ENCODE data around the gene KCTD3. TPM values are rescaled to one million over a fixed set of nuclear protein-coding genes. Genes with fewer than 3 reads are reported as not detected.

The KCTD3 gene
- total and polyA plus RNA-seq, 2 of the 13 experiments (the other 11 are each of a cell fraction or from before 2014, with no cell fraction given): 49.8 to 68.1 TPM

DNA sequence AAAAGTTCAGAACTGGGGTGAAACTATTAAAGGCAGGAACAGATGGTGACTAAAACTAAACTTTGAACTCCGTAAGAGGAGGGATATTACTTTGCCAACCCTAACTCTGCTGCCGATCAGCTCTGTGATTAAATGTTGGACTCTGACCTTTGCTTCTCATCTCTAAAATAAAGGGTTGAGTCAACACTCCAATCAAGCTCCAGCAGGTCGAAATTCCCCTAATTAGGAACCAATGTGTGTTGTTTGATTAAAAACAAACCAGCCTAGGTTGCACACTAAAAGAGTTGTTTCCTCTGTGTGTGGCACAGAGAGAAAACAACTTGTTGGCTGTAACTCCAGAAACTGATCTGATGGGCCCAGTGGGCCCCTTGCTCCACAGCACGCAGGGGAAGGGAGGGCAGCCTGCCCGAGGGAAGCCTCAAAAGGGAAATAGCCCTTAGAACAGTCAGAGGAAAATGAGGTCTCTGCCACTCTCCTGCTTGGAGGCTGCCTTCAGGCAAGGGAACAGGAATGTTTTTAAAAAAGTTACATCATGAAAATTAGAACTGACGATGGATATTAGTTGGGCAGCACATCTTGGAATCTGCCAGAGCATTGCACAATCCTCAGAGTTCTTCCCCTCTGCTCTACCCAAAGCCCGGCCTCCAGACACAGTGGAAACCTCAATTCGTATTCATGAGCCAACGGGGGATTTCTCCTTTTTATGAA is 69.3 kb downstream of the KCTD3 start (continued):
- TF ChIP-seq, protein P1, sequence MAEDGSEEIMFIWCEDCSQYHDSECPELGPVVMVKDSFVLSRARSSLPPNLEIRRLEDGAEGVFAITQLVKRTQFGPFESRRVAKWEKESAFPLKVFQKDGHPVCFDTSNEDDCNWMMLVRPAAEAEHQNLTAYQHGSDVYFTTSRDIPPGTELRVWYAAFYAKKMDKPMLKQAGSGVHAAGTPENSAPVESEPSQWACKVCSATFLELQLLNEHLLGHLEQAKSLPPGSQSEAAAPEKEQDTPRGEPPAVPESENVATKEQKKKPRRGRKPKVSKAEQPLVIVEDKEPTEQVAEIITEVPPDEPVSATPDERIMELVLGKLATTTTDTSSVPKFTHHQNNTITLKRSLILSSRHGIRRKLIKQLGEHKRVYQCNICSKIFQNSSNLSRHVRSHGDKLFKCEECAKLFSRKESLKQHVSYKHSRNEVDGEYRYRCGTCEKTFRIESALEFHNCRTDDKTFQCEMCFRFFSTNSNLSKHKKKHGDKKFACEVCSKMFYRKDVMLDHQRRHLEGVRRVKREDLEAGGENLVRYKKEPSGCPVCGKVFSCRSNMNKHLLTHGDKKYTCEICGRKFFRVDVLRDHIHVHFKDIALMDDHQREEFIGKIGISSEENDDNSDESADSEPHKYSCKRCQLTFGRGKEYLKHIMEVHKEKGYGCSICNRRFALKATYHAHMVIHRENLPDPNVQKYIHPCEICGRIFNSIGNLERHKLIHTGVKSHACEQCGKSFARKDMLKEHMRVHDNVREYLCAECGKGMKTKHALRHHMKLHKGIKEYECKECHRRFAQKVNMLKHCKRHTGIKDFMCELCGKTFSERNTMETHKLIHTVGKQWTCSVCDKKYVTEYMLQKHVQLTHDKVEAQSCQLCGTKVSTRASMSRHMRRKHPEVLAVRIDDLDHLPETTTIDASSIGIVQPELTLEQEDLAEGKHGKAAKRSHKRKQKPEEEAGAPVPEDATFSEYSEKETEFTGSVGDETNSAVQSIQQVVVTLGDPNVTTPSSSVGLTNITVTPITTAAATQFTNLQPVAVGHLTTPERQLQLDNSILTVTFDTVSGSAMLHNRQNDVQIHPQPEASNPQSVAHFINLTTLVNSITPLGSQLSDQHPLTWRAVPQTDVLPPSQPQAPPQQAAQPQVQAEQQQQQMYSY (CRISPR knock-in tag; IDR thresholded peaks at IDR 0.05): no peak
- no peak for TF ChIP-seq TSC22D2 (CRISPR knock-in tag; IDR thresholded peaks at IDR 0.05; ENCODE audit: borderline replicate concordance)
- TF ChIP-seq HNF4G (IDR thresholded peaks at IDR 0.05; ENCODE audit: borderline replicate concordance, low read depth, low read length): 0 out of 2 replicates have a peak, but pooled peaks have one; percentile 30
- 0 out of 2 replicates have a peak, but pooled peaks have one; percentile 7 for TF ChIP-seq HNF4G (CRISPR knock-in tag; IDR thresholded peaks at IDR 0.05; ENCODE audit: borderline replicate concordance, low read depth)
- TF ChIP-seq, protein P2, sequence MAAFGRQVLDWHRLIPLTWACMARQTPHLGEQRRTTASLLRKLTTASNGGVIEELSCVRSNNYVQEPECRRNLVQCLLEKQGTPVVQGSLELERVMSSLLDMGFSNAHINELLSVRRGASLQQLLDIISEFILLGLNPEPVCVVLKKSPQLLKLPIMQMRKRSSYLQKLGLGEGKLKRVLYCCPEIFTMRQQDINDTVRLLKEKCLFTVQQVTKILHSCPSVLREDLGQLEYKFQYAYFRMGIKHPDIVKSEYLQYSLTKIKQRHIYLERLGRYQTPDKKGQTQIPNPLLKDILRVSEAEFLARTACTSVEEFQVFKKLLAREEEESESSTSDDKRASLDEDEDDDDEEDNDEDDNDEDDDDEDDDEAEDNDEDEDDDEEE (CRISPR knock-in tag; IDR thresholded peaks at IDR 0.05): no peak
- TF ChIP-seq, protein P3, sequence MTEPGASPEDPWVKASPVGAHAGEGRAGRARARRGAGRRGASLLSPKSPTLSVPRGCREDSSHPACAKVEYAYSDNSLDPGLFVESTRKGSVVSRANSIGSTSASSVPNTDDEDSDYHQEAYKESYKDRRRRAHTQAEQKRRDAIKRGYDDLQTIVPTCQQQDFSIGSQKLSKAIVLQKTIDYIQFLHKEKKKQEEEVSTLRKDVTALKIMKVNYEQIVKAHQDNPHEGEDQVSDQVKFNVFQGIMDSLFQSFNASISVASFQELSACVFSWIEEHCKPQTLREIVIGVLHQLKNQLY (CRISPR knock-in tag; IDR thresholded peaks at IDR 0.05): no peak
- TF ChIP-seq PHB2 (IDR thresholded peaks at IDR 0.05; ENCODE audit: partially characterized antibody): no peak
- peak; percentile 62 for TF ChIP-seq POLR2G (IDR thresholded peaks at IDR 0.05; ENCODE audit: low read depth, low read length)
- TF ChIP-seq, protein P4, sequence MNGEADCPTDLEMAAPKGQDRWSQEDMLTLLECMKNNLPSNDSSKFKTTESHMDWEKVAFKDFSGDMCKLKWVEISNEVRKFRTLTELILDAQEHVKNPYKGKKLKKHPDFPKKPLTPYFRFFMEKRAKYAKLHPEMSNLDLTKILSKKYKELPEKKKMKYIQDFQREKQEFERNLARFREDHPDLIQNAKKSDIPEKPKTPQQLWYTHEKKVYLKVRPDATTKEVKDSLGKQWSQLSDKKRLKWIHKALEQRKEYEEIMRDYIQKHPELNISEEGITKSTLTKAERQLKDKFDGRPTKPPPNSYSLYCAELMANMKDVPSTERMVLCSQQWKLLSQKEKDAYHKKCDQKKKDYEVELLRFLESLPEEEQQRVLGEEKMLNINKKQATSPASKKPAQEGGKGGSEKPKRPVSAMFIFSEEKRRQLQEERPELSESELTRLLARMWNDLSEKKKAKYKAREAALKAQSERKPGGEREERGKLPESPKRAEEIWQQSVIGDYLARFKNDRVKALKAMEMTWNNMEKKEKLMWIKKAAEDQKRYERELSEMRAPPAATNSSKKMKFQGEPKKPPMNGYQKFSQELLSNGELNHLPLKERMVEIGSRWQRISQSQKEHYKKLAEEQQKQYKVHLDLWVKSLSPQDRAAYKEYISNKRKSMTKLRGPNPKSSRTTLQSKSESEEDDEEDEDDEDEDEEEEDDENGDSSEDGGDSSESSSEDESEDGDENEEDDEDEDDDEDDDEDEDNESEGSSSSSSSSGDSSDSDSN (CRISPR knock-in tag; IDR thresholded peaks at IDR 0.05): no peak
- TF ChIP-seq SIX1 (CRISPR knock-in tag; IDR thresholded peaks at IDR 0.05; ENCODE audit: borderline replicate concordance): no peak
- no peak for TF ChIP-seq KLF12 (CRISPR knock-in tag; IDR thresholded peaks at IDR 0.05; ENCODE audit: borderline replicate concordance)
- no peak for TF ChIP-seq AGO2 (optimal IDR thresholded peaks at IDR 0.05; ENCODE audit: low read depth, low read length)
- TF ChIP-seq, protein P5, sequence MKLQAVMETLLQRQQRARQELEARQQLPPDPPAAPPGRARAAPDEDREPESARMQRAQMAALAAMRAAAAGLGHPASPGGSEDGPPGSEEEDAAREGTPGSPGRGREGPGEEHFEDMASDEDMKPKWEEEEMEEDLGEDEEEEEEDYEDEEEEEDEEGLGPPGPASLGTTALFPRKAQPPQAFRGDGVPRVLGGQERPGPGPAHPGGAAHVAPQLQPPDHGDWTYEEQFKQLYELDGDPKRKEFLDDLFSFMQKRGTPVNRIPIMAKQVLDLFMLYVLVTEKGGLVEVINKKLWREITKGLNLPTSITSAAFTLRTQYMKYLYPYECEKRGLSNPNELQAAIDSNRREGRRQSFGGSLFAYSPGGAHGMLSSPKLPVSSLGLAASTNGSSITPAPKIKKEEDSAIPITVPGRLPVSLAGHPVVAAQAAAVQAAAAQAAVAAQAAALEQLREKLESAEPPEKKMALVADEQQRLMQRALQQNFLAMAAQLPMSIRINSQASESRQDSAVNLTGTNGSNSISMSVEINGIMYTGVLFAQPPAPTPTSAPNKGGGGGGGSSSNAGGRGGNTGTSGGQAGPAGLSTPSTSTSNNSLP (IDR thresholded peaks at IDR 0.05; ENCODE audit: low read depth, low read length): peak; percentile 88
- TF ChIP-seq DPF2 (CRISPR knock-in tag; IDR thresholded peaks at IDR 0.05; ENCODE audit: borderline replicate concordance, low read depth): no peak
- TF ChIP-seq, protein P6, sequence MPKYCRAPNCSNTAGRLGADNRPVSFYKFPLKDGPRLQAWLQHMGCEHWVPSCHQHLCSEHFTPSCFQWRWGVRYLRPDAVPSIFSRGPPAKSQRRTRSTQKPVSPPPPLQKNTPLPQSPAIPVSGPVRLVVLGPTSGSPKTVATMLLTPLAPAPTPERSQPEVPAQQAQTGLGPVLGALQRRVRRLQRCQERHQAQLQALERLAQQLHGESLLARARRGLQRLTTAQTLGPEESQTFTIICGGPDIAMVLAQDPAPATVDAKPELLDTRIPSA (CRISPR knock-in tag; IDR thresholded peaks at IDR 0.05; ENCODE audit: borderline replicate concordance): no peak
- no peak for TF ChIP-seq GPN1 (CRISPR knock-in tag; IDR thresholded peaks at IDR 0.05; ENCODE audit: borderline replicate concordance)
- TF ChIP-seq ZNF788 (CRISPR knock-in tag; IDR thresholded peaks at IDR 0.05; ENCODE audit: borderline replicate concordance): no peak
- no peak for TF ChIP-seq ZSCAN30 (CRISPR knock-in tag; IDR thresholded peaks at IDR 0.05)
- TF ChIP-seq ZNF768 (CRISPR knock-in tag; IDR thresholded peaks at IDR 0.05): no peak

Measured in HepG2 (cell line).